Activated CD4-positive, alpha-beta T cell treated with anti-CD3 and anti-CD28 coated beads, Interleukin-2, amount 50 U/mL, for 4 hours (primary cell): ENCODE results near the gene HELZ2.

Source experiments
- DNase-seq, 2 experiments: peaks; one replicate each; pipeline ENCODE4 v3.0.0-alpha.2; 2020

HELZ2 gene

DNA sequence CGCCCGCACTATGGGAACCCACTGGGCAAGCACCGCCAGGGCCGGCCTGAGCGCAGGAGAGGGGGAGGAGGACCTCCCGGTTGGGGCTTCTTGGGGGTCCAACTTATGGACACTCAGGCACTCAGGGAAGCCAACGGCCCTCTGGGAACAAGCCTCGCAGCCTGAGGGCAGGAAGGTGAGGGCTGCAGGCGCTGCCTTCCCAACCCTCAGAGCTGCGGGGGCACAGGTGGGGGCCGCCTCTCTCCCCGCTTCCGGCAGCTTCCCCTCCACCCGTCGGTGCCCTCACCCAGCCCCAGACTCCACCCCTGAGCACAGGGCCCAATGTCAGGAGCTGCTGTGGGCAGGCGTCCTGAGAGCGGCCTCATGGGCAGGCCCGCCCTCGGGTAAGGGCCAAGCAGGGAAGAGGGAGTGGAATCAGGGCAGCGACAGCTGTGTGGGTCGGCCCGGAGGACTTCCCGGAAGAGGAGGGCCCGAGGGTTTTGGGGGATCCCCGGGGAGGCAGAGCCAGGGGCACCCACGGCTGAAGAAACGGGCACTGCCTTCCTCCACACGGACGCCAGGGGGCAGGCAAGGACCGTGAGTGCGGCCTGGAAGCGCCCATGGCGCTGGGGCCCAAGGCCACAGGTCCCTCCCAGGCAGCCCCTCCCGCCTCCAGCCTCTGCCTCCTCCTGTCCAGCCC, 36.4 kb downstream of the HELZ2 start:
- peak; percentile 89 for DNase-seq

DNA sequence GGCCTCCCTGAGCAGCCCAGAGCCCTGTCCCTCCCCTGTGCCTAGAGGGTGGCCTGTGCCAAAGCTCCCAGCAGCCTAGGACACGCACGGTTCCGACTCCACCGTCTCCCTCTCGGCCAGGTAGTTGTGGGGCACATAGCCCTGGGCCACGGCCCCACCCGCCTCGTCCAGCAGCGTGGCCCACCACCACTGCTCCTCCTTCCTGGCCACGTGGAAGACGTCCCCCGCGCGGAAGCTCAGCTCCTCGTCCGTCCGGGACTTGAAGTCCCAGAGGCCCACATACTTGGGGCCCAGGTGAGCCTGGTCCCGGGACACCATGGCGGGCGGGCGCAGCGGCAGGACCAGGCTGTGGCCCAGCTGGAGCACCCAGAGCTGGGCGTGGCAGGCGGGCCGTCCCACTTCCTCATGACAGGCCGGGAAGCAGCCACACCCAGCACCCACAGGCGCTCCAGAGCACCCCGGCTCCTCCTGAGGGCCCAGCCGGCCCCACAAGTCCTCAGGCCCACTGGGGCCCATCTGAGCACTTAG, 37.0 kb downstream of the HELZ2 start, which contains the start of gene PTK6:
PTK6 (minus strand) TSS at position 380 of the 528 bp plus-strand sequence; CDS start at position 318, 62 bp downstream.
- no peak for DNase-seq

DNA sequence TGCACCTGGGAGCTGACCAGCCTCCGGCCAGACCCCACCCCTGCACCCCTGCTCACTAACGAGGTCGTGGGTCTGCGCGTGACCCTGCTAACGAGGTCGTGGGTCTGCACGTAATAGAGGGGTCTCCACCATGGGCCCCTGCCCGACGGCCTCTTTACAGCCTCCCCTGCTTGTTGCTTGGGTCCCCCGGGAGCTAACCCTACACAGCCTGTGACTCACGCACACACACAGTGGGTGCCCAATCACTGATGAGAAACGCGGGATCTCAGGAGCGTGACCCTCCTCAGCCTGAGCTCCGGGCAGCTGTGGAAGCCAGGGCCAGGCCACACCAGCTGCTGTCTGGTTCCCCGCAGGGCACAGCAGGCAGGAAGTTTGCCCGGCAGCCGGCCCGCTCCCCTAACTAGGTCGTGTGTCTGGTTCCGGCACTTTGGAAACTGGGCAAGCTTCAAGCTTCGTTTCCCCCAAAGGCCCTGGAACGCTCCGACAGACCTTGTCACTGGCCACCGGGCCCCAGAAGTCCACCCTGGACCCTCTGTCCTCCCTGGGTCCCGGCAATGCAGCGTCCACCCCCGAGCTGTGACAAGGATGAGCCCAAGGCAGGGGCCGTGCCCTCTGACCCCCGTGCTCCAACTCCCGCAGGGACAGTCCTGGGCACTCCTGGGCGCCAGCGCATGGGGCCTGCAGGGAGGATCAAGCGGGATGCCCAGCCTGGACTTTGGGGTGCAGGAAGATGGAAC, 37.6 kb downstream of the HELZ2 start:
- DNase-seq, result no peak

DNA sequence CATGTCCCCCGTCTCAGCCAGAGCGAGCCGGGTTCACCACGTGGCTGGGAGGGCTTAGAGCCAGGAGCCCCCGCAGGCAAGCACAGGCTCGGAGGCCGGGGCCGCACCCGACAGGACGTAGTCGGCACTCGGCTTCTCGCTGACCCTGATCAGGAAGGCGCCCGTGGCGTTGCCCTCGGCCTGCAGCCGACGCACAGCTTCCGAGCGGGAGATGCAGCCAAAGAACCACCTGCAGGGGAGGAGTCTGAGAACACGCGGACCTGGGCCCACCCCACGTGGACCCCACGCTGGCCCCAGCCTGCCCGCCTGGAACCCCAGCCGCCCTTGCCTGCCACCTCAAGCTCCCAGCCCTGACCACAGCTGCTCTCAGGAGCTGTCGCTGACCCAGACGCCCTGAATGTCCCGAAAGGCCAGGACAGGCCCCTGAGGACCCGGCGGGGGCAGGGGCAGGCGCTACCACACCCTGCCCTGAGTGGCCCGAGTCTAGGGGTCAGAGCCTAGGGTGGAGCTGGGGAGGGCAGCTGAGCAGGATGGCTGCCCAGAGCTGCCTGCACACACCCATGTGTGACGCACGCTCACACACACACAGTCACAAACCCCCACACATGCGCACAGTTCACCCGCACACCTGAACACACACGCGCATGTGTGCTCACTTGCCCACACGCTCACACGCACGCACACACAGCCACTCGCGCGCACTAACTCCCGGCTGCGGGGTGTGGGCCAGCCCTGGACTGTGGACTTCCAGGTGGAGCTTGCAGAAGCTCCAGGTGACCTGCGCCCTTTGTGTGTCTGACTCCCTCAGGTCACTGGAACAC, 39.0 kb downstream of the HELZ2 start:
- DNase-seq, result no peak

DNA sequence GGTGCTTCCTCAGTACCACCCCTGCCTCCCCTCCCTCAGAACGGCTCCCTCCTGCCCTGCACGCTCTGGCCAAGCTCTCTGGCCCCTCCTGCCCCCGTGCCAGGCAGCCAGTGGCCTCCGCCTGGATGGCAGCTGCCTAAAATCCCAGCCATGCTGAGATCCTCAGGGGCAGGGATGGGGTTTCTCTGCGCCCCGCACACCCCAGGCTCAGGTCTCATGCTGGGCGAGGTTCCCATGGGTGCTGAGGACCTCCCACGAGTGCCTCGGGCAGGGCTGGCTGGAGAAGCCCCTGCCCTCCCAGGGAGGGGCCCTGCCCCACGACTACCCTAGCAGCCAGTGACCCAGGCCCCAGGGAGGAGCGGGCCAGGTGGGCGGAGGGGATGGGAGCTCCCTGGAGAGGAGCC, 39.6 kb downstream of the HELZ2 start:
- DNase-seq, result no peak

DNA sequence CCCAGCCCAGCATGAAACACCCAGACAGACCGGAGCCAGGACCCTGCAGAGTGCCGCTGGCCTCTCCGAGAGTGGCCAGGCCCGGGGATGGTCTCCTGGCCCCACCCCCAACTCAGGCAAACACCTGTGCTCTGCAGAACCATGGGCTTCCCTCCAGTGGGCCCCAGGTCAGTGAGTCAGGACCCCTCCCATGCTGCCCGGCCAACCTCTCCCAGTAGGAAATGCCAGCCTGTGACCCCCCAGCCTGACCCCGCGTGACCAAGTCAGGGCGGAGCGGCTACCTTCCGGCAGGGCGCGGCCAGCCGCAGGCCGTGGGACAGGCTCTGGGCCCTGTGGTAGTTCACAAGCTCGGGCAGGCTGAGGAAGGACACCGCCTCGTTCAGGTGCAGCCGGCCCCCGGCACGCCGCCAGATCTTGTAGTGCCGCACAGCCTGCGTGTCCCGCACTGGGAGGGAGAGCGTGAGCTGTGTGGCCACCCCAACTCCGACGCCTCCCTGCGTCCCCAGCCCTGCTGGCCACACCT, 40.1 kb downstream of the HELZ2 start:
- no peak for DNase-seq

DNA sequence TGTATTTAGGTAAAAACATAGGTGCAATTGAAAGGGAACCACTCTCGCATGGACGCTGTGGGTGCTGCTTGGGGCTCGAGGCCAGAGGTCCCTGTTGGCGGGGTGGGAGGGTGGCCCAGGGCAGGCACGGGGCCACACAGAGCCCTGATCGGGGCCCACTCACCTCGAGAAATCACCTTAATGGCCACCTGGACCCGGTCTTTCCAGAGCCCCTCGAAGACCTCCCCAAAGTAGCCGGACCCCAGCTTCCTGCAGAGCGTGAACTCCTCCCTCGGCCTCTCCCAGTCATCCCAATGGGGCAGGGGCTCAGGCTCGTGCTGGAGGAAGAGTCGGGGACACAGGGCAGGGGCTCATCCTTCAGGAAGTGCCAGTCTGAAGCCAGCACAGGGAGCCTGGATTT, 40.7 kb downstream of the HELZ2 start:
- no peak for DNase-seq

DNA sequence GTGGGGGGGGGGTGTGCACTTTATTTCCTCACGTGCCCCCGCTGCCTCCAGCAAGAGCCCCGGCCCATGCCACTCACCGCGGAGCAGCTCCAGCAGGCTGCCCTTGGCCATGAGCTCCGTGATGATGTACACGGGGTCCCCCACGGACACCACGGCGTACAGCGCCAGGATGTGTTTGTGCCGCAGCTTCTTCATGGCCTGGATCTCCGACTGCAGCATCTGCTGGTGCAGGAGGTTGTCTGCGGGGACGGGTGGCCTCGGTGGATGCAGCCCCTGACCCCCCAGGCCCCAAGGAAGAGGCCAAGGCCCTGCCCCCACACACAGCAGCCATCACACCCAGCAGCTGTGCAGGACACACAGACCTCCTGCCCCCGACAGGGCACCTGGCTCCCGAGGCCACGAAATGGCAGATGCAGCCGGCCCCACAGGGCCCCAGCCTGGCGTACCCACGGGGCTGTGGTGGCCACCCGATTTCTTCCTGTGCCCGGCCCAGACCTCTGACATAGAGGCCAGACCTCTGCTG, 41.5 kb downstream of the HELZ2 start:
- DNase-seq, result no peak

DNA sequence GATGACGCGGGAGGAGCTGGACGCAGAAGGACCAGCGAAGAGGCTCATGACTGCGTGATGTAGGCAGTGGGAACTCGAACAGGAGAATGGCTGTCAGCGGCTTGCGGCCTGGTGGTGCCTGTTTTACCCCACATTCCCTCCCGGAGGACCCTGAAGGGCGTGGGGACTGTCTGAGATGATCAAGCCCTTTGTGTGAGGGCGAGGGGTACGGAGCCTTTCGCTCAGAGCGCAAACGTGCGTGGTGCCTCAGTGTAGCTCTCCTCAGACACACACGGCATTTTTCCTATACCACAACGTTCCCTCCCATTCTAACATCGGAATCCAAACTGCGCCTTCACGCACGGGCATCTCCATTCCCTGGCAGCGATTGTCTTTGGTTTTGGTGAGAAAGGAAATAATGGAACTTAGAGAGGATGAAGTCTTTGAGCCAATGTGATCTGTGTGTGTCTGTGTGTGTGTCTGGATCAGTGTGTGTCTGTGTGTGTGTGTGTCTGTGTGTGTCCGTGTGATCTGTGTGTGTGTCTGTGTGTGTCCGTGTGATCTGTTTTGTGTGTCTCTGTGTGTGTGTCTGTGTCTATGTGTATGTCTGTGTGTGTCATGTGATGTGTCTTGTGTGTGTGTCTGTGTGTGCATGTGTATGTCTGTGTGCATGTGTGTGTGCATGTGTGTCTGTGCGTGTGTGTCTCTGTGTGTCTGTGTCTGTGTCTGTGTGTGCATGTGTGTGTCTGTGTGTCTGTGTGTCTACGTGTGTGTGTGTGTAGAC, 42.2 kb downstream of the HELZ2 start:
- no peak for DNase-seq

DNA sequence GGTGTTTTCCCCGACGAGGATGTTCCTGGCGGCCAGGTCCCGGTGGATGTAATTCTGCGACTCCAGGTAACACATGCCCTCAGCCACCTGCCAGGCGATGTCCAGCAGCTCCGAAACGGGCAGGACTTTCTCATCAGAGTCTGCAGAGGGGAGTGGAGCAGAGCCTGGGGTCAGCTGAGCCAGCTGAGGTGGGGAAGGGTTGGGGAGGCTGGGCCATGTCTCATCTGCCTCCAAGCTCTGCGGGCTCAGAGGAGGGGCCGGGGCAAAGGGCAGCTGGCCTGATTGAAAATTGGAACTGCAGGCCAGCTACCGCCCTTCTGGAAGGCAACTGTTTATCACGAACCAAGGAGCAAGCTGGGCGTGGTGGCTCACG, 43.3 kb downstream of the HELZ2 start:
- no peak for DNase-seq

DNA sequence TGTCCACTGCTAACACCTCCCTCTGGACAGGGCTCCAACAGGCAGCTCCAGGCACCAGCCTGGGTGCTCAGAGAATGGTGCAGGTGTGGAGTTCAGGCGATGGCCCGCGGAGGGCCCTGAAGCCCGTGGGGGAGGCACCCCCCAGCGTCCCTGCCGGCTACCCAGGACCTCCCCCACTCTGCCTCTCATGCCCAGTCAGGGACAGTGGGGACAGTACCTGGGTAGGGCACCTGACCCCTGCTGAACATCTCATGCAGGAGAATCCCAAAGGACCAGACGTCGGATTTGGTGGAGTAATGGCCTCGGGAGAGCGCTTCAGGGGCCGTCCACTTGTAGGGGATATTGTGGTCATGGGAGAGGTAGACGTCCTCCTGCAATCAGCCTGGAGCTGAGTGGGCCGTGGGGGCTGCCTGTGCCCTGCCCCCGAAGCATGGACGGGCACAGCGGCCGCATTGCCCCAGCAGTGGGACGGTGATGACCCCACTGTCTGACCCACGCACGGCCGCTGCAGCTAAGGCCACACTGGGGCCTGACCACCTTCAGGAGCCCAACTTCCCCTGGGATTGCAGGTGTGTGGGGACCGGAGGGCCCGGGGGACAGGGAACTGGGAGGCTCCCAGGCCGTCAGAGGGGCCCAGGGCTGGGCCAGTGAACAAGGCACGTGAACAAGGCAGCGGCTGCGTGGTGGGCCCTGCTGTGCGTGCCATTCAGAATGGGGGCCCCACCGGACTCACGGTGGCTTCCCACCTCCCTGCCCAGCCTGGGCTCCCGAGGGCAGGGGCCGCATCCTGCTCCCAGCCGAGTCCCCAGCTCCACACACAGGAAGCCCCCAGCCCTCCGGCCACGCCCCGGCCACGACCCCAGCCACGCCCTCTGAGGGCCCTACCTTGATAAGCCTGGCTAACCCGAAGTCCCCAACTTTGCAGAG, 43.9 kb downstream of the HELZ2 start:
- no peak for DNase-seq

DNA sequence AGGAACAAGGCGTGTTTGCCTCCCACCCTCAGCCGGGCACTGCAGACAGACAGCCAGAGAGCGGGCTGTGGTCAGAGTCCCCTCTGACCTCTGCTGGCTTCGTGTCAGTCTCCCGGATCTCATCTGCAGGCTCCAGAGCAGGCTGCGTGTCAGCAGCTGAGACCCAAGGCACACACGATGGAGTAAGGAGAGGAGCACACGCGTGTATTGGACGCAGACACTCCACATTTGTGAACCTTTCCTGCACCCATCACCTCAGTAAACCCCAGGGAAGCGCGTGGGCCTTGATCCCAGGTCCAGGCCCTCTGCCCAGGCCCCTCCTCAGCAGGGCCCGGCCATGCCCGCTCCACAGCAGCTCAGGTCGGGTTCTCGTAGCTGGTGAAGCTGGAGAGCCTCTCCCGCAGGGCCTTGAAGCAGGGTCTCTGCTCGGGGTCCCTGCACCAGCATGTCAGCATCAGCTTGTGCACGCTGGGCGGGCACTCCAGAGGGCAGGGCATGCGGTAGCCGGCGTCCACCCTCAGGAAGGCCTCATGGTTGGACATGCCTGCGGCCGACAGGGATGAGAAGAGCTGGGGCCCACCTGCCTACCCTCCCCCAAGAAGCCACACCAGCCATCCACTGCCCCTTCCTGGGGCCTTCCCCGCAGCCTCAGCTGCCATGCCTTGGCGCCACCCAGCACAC, 44.7 kb downstream of the HELZ2 start:
- no peak for DNase-seq

DNA sequence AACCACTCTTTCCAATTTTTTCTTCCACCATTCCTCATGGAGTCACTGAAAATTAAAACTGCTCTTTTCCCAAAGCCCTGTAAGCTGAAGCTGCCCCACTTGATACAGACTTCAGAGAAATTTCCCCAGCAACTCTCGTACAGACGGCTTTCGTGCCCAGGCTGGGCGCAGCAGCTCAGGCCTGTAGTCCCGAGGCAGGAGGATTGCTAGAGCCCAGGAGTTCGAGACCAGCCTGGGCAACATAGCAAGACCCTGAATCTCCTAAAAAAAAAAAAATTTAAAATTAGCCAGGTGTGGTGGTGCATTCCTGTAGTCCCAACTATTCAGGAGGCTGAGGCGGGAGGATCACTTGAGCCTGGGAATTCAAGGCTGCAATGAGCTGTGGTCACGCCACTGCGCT, 46.9 kb downstream of the HELZ2 start:
- no peak for DNase-seq

DNA sequence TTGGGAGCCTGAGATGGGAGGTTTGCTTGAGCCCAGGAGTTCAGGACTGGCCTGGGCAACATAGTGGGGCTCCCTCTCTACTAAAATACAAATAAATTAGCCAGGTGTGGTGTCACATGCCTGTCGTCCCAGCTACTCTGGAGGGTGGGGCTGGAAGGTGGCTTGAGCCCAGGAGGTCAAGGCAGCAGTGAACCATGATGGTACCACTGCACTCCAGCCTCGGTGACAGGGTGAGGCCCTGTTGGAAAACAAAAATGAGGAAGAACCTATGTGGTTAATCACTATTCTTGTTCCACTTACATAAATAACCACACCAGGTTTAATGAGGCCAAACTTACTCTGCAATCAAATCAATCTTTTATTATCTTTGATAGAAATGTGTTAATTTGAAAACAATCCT, 48.1 kb downstream of the HELZ2 start:
- DNase-seq, result no peak

DNA sequence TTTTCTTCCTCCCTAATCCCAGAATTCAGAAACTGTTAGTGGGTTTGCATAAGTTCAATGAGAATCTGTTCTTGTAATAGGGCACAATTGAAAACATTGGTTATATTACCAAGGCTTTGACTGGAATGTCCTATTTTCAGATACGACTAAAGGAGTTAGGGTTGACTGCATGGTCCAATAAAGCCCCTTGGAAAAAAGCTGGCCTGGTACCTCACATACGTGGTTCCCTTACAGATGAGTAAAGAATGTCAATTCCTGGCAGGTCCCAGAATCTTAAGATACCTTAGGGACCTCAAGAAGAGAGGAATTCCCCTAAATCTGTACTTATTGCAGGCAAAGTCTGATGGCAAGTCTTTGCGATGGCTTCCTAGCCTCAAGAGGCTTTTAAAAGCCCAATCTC, 48.9 kb downstream of the HELZ2 start:
- DNase-seq, result no peak
